Measurements from ENCODE around the gene PPFIA4. TPM values are rescaled to one million over a fixed set of nuclear protein-coding genes. Genes with fewer than 3 reads are reported as not detected.

Gene PPFIA4
- polyA plus RNA-seq, 1 donor (not counting 4 experiments of a cell fraction or from before 2014, with no cell fraction given): 2.3 TPM

DNA sequence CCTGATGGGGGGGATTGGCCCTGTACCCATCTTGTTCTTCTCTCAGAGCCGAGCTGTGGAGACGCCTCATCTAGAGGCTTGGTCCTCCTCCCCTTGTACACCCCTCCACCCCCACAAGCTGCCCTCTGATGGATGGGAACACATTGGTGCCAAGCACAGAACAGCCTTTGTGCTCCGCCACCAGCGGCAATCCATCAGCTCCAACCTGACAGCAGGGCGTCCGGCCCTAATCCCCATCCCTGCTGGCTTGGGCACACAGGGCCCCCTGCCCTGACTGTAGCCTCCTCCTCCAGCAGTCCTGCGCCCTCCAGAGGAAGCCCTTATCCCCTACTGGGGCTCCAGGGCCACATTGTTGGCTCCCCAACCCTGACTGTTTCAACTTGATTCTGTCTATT, 63.4 kb downstream of the PPFIA4 start:
- Histone ChIP-seq H3K36me3 (ENCODE audit: control insufficient read depth in 2 of 2, extremely low read depth in 1 of 2, insufficient read depth in 2 of 2, low read length in 2 of 2) (no peaks in the 10 kb centered on the region), H3K4me1 (ENCODE audit: control insufficient read depth, extremely low read depth, insufficient read depth, low read length) (peaks cover 42% of the 10 kb centered on the region), H3K27ac (ENCODE audit: control insufficient read depth, insufficient read depth, low read length) (no peak overlapping the region), H3K9me3 (ENCODE audit: control insufficient read depth, low read depth, low read length) (no peaks in the 10 kb centered on the region), H2AFZ (ENCODE audit: control insufficient read depth, low read length) (no peak overlapping the region), H3K4me2 (ENCODE audit: control insufficient read depth, extremely low read depth, insufficient read depth, low read depth, low read length) (no peak overlapping the region), H3K4me3 (ENCODE audit: control insufficient read depth in 2 of 3, extremely low read depth in 1 of 3, insufficient read depth in 2 of 3, low read depth in 1 of 3, low read length in 3 of 3) (no peak overlapping the region), H3K9me1 (ENCODE audit: control insufficient read depth, extremely low read depth, insufficient read depth, low read length) (no peaks in the 10 kb centered on the region), H3K27me3 (ENCODE audit: control insufficient read depth, extremely low read depth, insufficient read depth, low read length) (no peaks in the 10 kb centered on the region), H3K79me2 (ENCODE audit: control insufficient read depth, insufficient read depth, low read length) (no peaks in the 10 kb centered on the region), H3K9ac (ENCODE audit: control insufficient read depth, extremely low read depth, insufficient read depth, low read length) (no peak overlapping the region), H4K20me1 (ENCODE audit: control insufficient read depth, extremely low read depth, insufficient read depth, low read length) (no peaks in the 10 kb centered on the region)
- TF ChIP-seq, protein P1, sequence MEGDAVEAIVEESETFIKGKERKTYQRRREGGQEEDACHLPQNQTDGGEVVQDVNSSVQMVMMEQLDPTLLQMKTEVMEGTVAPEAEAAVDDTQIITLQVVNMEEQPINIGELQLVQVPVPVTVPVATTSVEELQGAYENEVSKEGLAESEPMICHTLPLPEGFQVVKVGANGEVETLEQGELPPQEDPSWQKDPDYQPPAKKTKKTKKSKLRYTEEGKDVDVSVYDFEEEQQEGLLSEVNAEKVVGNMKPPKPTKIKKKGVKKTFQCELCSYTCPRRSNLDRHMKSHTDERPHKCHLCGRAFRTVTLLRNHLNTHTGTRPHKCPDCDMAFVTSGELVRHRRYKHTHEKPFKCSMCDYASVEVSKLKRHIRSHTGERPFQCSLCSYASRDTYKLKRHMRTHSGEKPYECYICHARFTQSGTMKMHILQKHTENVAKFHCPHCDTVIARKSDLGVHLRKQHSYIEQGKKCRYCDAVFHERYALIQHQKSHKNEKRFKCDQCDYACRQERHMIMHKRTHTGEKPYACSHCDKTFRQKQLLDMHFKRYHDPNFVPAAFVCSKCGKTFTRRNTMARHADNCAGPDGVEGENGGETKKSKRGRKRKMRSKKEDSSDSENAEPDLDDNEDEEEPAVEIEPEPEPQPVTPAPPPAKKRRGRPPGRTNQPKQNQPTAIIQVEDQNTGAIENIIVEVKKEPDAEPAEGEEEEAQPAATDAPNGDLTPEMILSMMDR (optimal IDR thresholded peaks at IDR 0.05 in 1 of 3, IDR thresholded peaks at IDR 0.05 in 1 of 3, conservative IDR thresholded peaks at IDR 0.05 in 1 of 3; ENCODE audit: extremely low read depth in 1 of 3, insufficient read depth in 2 of 3, low read length in 3 of 3): no peak
- no peak for TF ChIP-seq EZH2 (IDR thresholded peaks at IDR 0.05; ENCODE audit: low read length)
- dilution Hi-C loops (cut with MboI; ENCODE audit: extremely low pct_ligation_motif_present, low sequenced_read_pairs): no loop called here
- no peak for DNase-seq (ENCODE audit: low read depth, low spot score)
- no peak for FAIRE-seq

DNA sequence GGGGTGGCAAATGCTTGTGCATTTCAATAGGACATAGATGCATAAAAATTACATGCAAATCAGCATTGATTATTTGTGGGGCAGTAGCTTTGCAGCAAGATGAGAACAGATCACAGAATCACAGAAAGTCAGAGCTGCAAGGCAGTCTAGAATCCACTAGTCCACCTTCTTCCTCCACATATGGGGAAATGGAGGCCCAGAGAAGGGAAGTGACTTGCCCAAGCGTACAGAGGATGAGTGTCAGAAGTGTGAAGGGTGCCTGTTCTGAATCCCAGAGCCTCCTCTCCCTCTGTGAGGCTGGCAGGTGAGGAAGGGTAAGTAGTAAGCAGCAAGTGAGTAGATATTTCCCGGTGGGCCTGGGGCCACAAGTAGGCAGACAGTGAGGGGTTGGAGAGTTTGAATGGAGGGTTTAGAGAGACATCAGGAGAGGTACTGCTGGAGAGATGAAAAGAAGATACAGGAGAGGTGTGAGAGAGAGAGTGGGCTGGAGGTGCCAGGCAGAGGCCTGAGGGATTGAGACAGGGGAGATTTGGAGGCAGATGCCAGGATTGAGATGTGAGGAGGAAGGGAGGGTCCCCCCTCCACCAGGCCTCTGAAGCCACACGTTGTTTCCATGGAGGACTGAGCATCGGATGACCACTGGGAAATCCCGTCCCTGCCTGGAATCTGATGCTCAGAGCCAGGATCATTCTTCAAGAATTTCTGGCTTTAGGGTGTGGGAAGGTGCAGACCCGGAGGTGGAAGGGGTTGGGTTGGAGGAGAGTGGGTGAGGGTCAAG, 64.3 kb downstream of the PPFIA4 start:
- H3K4me1 ChIP-seq (ENCODE audit: control insufficient read depth, extremely low read depth, insufficient read depth, low read length): peaks cover 42% of the 10 kb centered on the region
- no peak overlapping the region for H3K27ac ChIP-seq (ENCODE audit: control insufficient read depth, insufficient read depth, low read length)
- H3K4me3 ChIP-seq (ENCODE audit: control insufficient read depth in 2 of 3, extremely low read depth in 1 of 3, insufficient read depth in 2 of 3, low read depth in 1 of 3, low read length in 3 of 3): no peak overlapping the region
- no peak for DNase-seq (ENCODE audit: low read depth, low spot score)
- H3K4me2 ChIP-seq (ENCODE audit: control insufficient read depth, extremely low read depth, insufficient read depth, low read depth, low read length): no peak overlapping the region
- H2AFZ ChIP-seq (ENCODE audit: control insufficient read depth, low read length): no peak overlapping the region
- no peak overlapping the region for H3K9ac ChIP-seq (ENCODE audit: control insufficient read depth, extremely low read depth, insufficient read depth, low read length)
- TF ChIP-seq, protein P1 (optimal IDR thresholded peaks at IDR 0.05 in 1 of 3, IDR thresholded peaks at IDR 0.05 in 1 of 3, conservative IDR thresholded peaks at IDR 0.05 in 1 of 3; ENCODE audit: extremely low read depth in 1 of 3, insufficient read depth in 2 of 3, low read length in 3 of 3): no peak
- no peak for TF ChIP-seq EZH2 (IDR thresholded peaks at IDR 0.05; ENCODE audit: low read length)
- H4K20me1 ChIP-seq (ENCODE audit: control insufficient read depth, extremely low read depth, insufficient read depth, low read length): no peaks in the 10 kb centered on the region
- no peaks in the 10 kb centered on the region for H3K27me3 ChIP-seq (ENCODE audit: control insufficient read depth, extremely low read depth, insufficient read depth, low read length)
- no peaks in the 10 kb centered on the region for H3K9me1 ChIP-seq (ENCODE audit: control insufficient read depth, extremely low read depth, insufficient read depth, low read length)
- H3K36me3 ChIP-seq (ENCODE audit: control insufficient read depth in 2 of 2, extremely low read depth in 1 of 2, insufficient read depth in 2 of 2, low read length in 2 of 2): no peaks in the 10 kb centered on the region
- no peak for FAIRE-seq
- dilution Hi-C loops (cut with MboI; ENCODE audit: extremely low pct_ligation_motif_present, low sequenced_read_pairs): no loop called here
- H3K79me2 ChIP-seq (ENCODE audit: control insufficient read depth, insufficient read depth, low read length): no peaks in the 10 kb centered on the region
- no peaks in the 10 kb centered on the region for H3K9me3 ChIP-seq (ENCODE audit: control insufficient read depth, low read depth, low read length)
